GM18507 (cell line): ENCODE results near the gene PRKCQ.

Source experiments
- DNase-seq: peaks from one replicate; pipeline ENCODE4 v3.0.0; 2011; ENCODE audit warnings: low read depth; ENCODE audit not compliant: insufficient read length; ENCODE audit errors: extremely low spot score
- FAIRE-seq: peaks from 2 replicates; lab custom pipeline; 2011; peaks lifted over from hg19 to GRCh38; lab: Jason Lieb, UNC

Gene PRKCQ

GRCh38 chr10:6379015-6379776 is 200.9 kb downstream of the PRKCQ start:
- DNase-seq (no peak), FAIRE-seq (no peak)
